ENCODE results near the gene PRX. TPM values are rescaled to one million over a fixed set of nuclear protein-coding genes. Genes with fewer than 3 reads are reported as not detected.
A peak's percentile ranks its signal among the peaks of the same experiment; 100 is the strongest.

The PRX gene
- total and polyA plus RNA-seq, 2 of the 13 experiments (the other 11 are each of a cell fraction or from before 2014, with no cell fraction given): 0.66 TPM

- H2AFZ ChIP-seq (ENCODE audit: low read length): no peak overlapping the region
- TF ChIP-seq ZMYM3 (CRISPR knock-in tag; IDR thresholded peaks at IDR 0.05): 0 out of 2 replicates have a peak, but pooled peaks have one; percentile 42
- TF ChIP-seq KMT2A (CRISPR knock-in tag; IDR thresholded peaks at IDR 0.05): no peak
- no peak for TF ChIP-seq RXRA (CRISPR knock-in tag; IDR thresholded peaks at IDR 0.05)
- TF ChIP-seq ZNF180 (CRISPR knock-in tag; IDR thresholded peaks at IDR 0.05; ENCODE audit: borderline replicate concordance, low read depth): no peak
- no peak for TF ChIP-seq CEBPG (CRISPR knock-in tag; IDR thresholded peaks at IDR 0.05)
- TF ChIP-seq SETDB1 (CRISPR knock-in tag; IDR thresholded peaks at IDR 0.05; ENCODE audit: borderline replicate concordance): no peak
- TF ChIP-seq ZNF30 (CRISPR knock-in tag; IDR thresholded peaks at IDR 0.05): no peak
- peak; percentile 96 for TF ChIP-seq ZFP36 (IDR thresholded peaks at IDR 0.05; ENCODE audit: borderline replicate concordance, low read depth, low read length, partially characterized antibody)
- TF ChIP-seq KAT2B (IDR thresholded peaks at IDR 0.05; ENCODE audit: borderline replicate concordance, low read depth, low read length): no peak
- TF ChIP-seq CBFB (CRISPR knock-in tag; IDR thresholded peaks at IDR 0.05): no peak
- no peak for TF ChIP-seq ZSCAN29 (CRISPR knock-in tag; conservative IDR thresholded peaks at IDR 0.05)
- TF ChIP-seq NRL (CRISPR knock-in tag; IDR thresholded peaks at IDR 0.05; ENCODE audit: borderline replicate concordance): no peak
- TF ChIP-seq CREB3 (CRISPR knock-in tag; IDR thresholded peaks at IDR 0.05): no peak
- TF ChIP-seq ZNF414 (CRISPR knock-in tag; IDR thresholded peaks at IDR 0.05): no peak
- no peak for TF ChIP-seq ZNF7 (CRISPR knock-in tag; IDR thresholded peaks at IDR 0.05)
- TF ChIP-seq NR2F6 (IDR thresholded peaks at IDR 0.05): no peak
- no peak for TF ChIP-seq NR2F6 (CRISPR knock-in tag; IDR thresholded peaks at IDR 0.05)
- H3K27ac ChIP-seq (ENCODE audit: extremely low read length, insufficient read depth, low read length): no peak overlapping the region
- intact Hi-C loops (cut with micrococcal nuclease; ENCODE audit: unreplicated experiment) (no loop called here), in situ Hi-C loops (cut with HindIII; ENCODE audit: extremely low pct_ligation_motif_present, low pct_unique_long_range_greater_than_20kb) (no loop called here)
- H3K4me1 ChIP-seq (ENCODE audit: insufficient read depth, low read length): peaks cover 53% of the 10 kb centered on the region
- H3K36me3 ChIP-seq (replicated peaks in 1 of 2; ENCODE audit: control insufficient read depth in 1 of 2, insufficient read depth in 2 of 2, low read length in 2 of 2): no peaks in the 10 kb centered on the region
- FAIRE-seq: no peak
- no TSS peak for BruUV-seq (replicated peaks)
- no peak overlapping the region for H3K9ac ChIP-seq (ENCODE audit: insufficient read depth, low read depth, low read length)
- ChIA-PET POLR2A (interaction anchor here (1.2 to 2.0 kb wide), 3 partner anchors 10 to 19 kb away, joined by 3 to 20 read pairs (median 4); partner anchors contain the start of gene SERTAD1), CTCF (ENCODE audit: low intra/inter-chr PET ratio, low total read pairs) (no interaction called here)
- no peaks in the 10 kb centered on the region for H3K9me3 ChIP-seq (ENCODE audit: low read length)
- no peaks in the 10 kb centered on the region for H3K79me2 ChIP-seq (ENCODE audit: insufficient read depth, low read length)
- 19% methylated on average over 2 of the region's 2 CpGs for WGBS (ENCODE audit: low lambda C conversion rate)
- H3K4me3 ChIP-seq (replicated peaks in 1 of 3; ENCODE audit: insufficient read depth in 1 of 3, low read depth in 2 of 3, low read length in 3 of 3): no peak overlapping the region
- no peaks in the 10 kb centered on the region for H4K20me1 ChIP-seq (ENCODE audit: insufficient read depth, low read length)
- no peak for DNase-seq (ENCODE audit: low spot score)
- H3K4me2 ChIP-seq (ENCODE audit: low read depth, low read length): no peak overlapping the region; the same call in 1 of the 2 replicates
- no peak for ATAC-seq
- peaks cover 0 to 23% of the 10 kb centered on the region in 2 experiments; a peak in 3 of 5 replicates for H3K27me3 ChIP-seq (ENCODE audit: control insufficient read depth in 1 of 2, insufficient read depth in 2 of 2, low read length in 2 of 2)
These were observed 2.6 kb upstream of the PRX start for GRCh38 chr19:40415768-40416167.

Data from HepG2 (cell line).